ENCODE data around the gene DIP2C.
"Not testable (repeated sequence)": the region's sequence is repeated elsewhere in the genome, so short reads cannot be mapped to it uniquely, and the experiment has no call there.

The DIP2C gene

GRCh38 chr10:373015-373414 lies 316.5 kb downstream of the DIP2C start:
- DNase-seq (ENCODE audit: low spot score): no peak

GRCh38 chr10:372566-372965 lies 316.9 kb downstream of the DIP2C start:
- DNase-seq (ENCODE audit: low spot score): no peak

DNA sequence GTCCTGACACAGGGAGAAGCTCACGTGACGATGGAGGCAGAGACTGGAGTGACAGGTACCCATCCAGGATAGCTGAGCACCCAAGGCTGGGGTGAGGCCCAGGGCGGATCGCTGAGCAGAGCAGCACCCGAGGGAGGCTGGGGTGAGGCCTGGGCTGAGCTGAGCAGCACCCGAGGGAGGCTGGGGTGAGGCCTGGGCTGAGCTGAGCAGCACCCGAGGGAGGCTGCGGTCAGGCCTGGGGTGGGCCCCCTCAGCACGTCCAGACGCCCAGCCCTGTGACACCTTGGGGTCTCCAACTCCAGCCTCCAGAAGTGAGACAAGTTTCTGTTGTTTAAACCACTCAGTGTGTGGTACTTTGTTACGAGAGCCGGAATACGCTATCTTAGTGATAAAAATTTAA lies 318.0 kb downstream of the DIP2C start:
- no peak for DNase-seq (ENCODE audit: low spot score)

- no peak for DNase-seq (ENCODE audit: low spot score)
These were observed 319.0 kb downstream of the DIP2C start for GRCh38 chr10:370449-370825.

GRCh38 chr10:369684-370448 lies 319.6 kb downstream of the DIP2C start:
- DNase-seq (ENCODE audit: low spot score): no peak

- DNase-seq (ENCODE audit: low spot score): no peak
These were observed 320.2 kb downstream of the DIP2C start for GRCh38 chr10:369221-369683.

- no peak for DNase-seq (ENCODE audit: low spot score)
These were observed 320.8 kb downstream of the DIP2C start for GRCh38 chr10:368579-369220.

GRCh38 chr10:368107-368506 lies 321.4 kb downstream of the DIP2C start:
- DNase-seq (ENCODE audit: low spot score): not testable (repeated sequence)

DNA sequence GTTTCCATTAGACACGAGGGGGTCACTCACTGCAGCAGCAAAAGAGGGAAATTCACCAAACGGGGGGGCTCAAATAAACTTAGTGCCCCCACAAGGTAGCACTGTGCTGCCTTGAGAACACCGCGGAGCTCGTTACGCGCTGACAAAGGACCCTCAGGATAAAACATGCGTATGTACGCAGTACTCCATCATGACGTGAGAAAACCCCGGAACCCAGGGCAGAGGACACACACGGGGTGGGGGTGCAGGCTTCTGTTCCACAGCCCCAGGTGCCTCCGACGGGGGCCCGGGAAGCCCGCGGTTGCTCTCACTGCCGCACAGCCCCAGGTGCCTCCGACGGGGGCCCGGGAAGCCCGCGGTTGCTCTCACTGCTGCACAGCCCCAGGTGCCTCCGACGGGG lies 321.8 kb downstream of the DIP2C start:
- DNase-seq (ENCODE audit: low spot score): no peak

- no peak for DNase-seq (ENCODE audit: low spot score)
These were observed 323.3 kb downstream of the DIP2C start for GRCh38 chr10:366186-366585.

GRCh38 chr10:364267-364775 lies 325.1 kb downstream of the DIP2C start:
- DNase-seq (ENCODE audit: low spot score): no peak

GRCh38 chr10:363152-363551 lies 326.3 kb downstream of the DIP2C start:
- DNase-seq (ENCODE audit: low spot score): no peak

DNA sequence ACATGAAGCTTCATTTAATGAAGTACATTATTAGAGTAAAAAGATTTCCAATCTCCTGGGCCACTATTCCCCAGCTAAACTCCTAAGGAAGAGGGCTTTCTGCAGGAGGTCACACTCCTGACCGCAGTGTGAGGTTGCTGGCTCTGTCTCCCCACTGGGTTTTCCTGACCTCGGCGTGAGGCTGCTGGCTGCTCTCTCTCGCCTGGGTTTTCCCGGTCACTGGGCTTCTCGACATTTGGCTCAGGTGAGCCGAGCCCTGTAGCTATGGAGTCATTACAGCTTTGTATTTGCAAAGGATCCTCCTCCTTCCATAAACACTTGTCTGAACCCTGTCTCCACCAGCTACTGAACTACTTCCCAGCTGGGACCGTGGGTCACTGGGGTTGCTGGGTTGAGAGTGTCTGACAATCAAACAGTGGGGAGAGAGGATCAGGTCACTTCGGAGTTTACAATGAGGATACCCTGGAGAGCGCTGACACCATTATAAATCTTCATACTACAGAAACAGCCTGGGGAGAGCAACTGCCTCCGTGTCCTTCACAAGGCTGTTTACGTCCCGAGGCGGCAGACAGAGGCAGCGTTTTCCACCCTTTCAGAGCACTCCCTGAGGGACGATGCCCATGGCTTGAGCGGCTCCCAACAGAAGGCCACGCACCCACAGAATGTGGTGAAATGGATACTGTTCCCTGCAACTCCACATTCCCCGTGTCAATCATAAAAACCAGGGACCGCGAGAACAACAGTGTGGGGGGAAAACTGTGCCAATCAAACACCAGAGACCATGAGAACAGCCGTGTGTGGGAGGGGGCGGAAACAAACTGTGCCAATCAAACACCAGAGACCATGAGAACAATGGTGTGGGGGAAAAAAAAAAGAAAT lies 328.0 kb downstream of the DIP2C start:
- no peak for DNase-seq (ENCODE audit: low spot score)

- DNase-seq (ENCODE audit: low spot score): no peak
These were observed 328.8 kb downstream of the DIP2C start for GRCh38 chr10:360653-361052.

DNA sequence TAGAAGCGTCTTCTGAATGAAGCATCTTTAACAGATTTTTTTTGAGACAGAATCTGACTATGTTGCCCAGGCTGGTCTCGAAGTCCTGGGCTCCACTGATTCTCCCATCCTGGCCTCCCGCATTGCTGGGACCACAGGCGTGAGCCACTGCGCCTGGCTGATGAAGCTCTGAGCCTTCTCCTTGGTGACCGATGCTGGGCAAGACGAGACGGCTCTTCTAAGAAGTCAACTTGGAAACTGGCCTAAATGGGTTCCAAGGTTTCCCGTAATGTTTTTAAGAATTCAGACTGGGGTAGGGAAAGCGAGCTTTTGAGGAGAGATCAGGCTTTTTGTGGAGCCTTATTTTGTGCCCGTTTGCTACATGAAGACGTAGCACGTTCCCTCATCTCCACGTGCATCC lies 329.7 kb downstream of the DIP2C start:
- no peak for DNase-seq (ENCODE audit: low spot score)

DNA sequence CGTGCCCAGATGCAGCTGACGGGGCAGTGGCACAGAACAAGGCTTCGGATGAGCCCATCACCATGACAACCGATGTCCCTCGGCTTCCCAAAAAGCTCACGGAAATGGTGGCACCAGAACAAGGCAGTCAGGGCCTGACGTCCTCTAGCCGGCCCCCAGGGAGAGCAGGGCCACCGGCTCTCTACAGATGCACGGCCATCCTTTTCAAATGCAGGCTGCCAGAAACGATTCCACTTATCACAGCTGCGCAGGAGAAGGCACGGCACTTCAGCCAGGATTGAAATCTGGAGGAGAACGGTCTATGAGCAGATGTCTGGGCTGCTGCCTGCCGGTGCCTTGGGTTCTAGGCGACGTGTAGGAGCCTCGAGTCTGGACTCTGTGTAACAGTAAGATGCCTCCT lies 330.4 kb downstream of the DIP2C start:
- no peak for DNase-seq (ENCODE audit: low spot score)

DNA sequence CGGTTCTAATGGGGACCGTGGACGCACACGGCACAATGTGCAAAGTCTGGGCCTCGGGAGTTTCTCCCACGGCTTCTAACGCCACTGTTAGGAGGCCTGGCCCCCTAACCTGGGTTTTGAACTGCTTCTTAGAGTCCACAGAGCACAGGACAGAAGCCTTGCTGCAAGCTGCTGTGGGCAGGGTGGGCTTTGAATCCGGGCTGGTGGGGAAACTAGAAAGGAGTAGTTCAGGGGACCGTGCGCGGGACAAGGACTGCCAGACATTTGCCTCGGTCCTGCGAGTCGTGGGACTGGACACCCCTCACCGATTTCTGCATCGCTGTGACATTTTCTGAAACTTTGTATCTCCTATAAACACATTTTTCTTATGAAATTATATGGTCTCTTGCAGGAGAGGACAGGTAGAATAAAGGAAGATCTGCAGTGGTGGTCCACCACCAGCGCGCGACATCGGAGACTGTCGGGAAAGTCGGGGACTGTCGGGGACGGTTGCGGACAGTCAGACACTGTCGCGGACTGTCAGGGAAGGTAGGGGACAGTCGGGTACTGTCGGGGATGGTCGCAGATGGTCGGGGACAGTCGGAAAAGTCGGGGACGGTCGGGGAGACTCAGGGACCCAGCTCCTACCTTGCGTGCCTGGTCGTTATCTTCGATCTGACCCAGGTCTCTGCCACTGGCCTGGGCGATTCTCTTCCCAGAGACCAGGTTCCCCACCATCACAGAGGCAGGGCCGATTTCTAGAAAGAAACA lies 332.1 kb downstream of the DIP2C start:
- no peak for DNase-seq (ENCODE audit: low spot score)

DNA sequence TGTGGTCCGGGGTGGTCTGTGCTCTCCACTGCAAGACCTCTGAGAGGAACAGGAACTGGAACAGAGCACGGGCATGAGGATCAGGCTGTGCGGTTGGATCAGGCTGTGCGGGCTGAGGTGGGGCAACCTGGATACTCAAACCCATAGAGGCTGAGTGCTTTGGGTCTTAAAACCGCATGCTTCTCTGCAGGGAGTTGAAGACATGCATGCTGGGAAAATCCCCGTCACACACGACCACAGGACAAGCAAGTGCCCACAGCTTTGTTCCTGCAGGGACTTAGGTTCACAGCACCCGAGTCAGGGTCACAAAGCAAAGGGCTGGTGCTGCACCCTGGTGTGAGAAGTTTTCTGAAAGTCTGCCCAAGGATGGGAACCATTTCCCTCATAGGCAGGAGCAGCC lies 333.0 kb downstream of the DIP2C start:
- DNase-seq (ENCODE audit: low spot score): no peak

GRCh38 chr10:354901-355617 lies 334.4 kb downstream of the DIP2C start:
- no peak for DNase-seq (ENCODE audit: low spot score)

- no peak for DNase-seq (ENCODE audit: low spot score)
These were observed 336.8 kb downstream of the DIP2C start for GRCh38 chr10:352476-353235.
